ENCODE data around the gene KRT79.

KRT79 gene

GRCh38 chr12:52832985-52833905 is 866 bp downstream of the KRT79 start:
- no peak for DNase-seq

- DNase-seq = no peak
Observed at GRCh38 chr12:52832451-52832850, 1.7 kb downstream of the KRT79 start.

- no peak for DNase-seq
Observed at GRCh38 chr12:52831251-52831650, 2.9 kb downstream of the KRT79 start.

GRCh38 chr12:52829986-52830770 is 3.9 kb downstream of the KRT79 start:
- DNase-seq = no peak

GRCh38 chr12:52828591-52829021 is 5.5 kb downstream of the KRT79 start:
- no peak for DNase-seq

GRCh38 chr12:52828156-52828555 is 6.0 kb downstream of the KRT79 start:
- DNase-seq = no peak

- DNase-seq = no peak
Observed at GRCh38 chr12:52827499-52828090, 6.5 kb downstream of the KRT79 start.

GRCh38 chr12:52826611-52827498 is 7.3 kb downstream of the KRT79 start:
- no peak for DNase-seq

GRCh38 chr12:52825961-52826360 is 8.2 kb downstream of the KRT79 start:
- no peak for DNase-seq

- no peak for DNase-seq
Observed at GRCh38 chr12:52824741-52825410, 9.2 kb downstream of the KRT79 start.

- no peak for DNase-seq
Observed at GRCh38 chr12:52823761-52824450, 10.2 kb downstream of the KRT79 start.

- no peak for DNase-seq
Observed at GRCh38 chr12:52822771-52823510, 11.2 kb downstream of the KRT79 start.

GRCh38 chr12:52821826-52822660 is 12.1 kb downstream of the KRT79 start:
- DNase-seq = no peak

GRCh38 chr12:52821071-52821730 is 12.9 kb downstream of the KRT79 start:
- DNase-seq = no peak

GRCh38 chr12:52820521-52820920 is 13.6 kb downstream of the KRT79 start:
- no peak for DNase-seq

GRCh38 chr12:52819731-52820510 is 14.2 kb downstream of the KRT79 start:
- no peak for DNase-seq

- no peak for DNase-seq
Observed at GRCh38 chr12:52818887-52819420, 15.2 kb downstream of the KRT79 start.

- DNase-seq = no peak
Observed at GRCh38 chr12:52818388-52818787, 15.7 kb downstream of the KRT79 start.
